ENCODE data around the gene NDST4.

GRCh38 chr4:115126491-115126890, 13.1 kb upstream of the NDST4 start:
- TF ChIP-seq POLR2A (IDR thresholded peaks at IDR 0.05) = no peak
- TF ChIP-seq CTCF (IDR thresholded peaks at IDR 0.05) = no peak
